GM12878 (cell line): ENCODE measurements around the gene ANXA5. TPM values are rescaled to one million over a fixed set of nuclear protein-coding genes. Genes with fewer than 3 reads are reported as not detected.

ENCODE experiments used
- CREM ChIP-seq: IDR thresholded peaks from 2 replicates; pipeline ENCODE4 v1.6.1; 2014; ENCODE audit warnings: antibody characterized with exemption, low read depth
- DPF2 ChIP-seq: fragments of 450-650 bp; IDR thresholded peaks from 2 replicates; pipeline ENCODE4 v1.6.1; 2017; ENCODE audit warnings: mild to moderate bottlenecking
- IKZF1 ChIP-seq: fragments of 450-650 bp; conservative IDR thresholded peaks from 2 replicates; pipeline ENCODE4 v1.6.1; 2017; ENCODE audit warnings: antibody characterized with exemption, mild to moderate bottlenecking
- KDM1A ChIP-seq: fragments of 200-600 bp; sonication (generic); IDR thresholded peaks from 2 replicates; pipeline ENCODE4 v1.6.1; 2016; ENCODE audit warnings: borderline replicate concordance
- LARP7 ChIP-seq: fragments of 450-650 bp; IDR thresholded peaks from 2 replicates; pipeline ENCODE4 v1.6.1; 2017; ENCODE audit warnings: mild to moderate bottlenecking
- POLR2AphosphoS2 ChIP-seq: IDR thresholded peaks from 2 replicates; pipeline ENCODE4 v1.6.1; 2011; ENCODE audit warnings: low read depth, mild to moderate bottlenecking, low read length, improper control_type of control experiment, moderate library complexity
- RFX5 ChIP-seq: IDR thresholded peaks from 2 replicates; pipeline ENCODE4 v1.6.1; 2011; ENCODE audit warnings: low read depth, low read length, improper control_type of control experiment
- polyA plus RNA-seq, 11 experiments: library from polyadenylated mRNA; depleted of rRNA in 4 of 11; unstranded in 6 of 11; stranded (reverse) in 5 of 11; fragments of >200 nt; fragmentation: Nextera tagmentation in 4 of 11; fragmentation: Illumina TruSeq in 1 of 11; extraction: Ambion mirVana in 4 of 11; extraction: Trizol in 1 of 11; gene quantifications; 1 replicate in 1 of 11; 2 replicates in 10 of 11; pipeline versions ENCODE4 v1.2.1 to v1.2.3, GENCODE V29; 2011 to 2016; ENCODE audit warnings: inconsistent platforms in 2 of 11, missing spikeins in 2 of 11, low read depth in 1 of 11
- total RNA-seq, 4 experiments: library from RNA; depleted of rRNA in 3 of 4; stranded (reverse); fragments of >200 nt in 3 of 4; fragmentation: Illumina TruSeq in 1 of 4; extraction: Trizol in 1 of 4; gene quantifications; 2 replicates each; pipeline versions ENCODE4 v1.2.1 to v1.2.3, GENCODE V29; 2013 to 2021
- TF ChIP-seq, protein P1 (sequence below), 3 experiments: IDR thresholded peaks in 2 of 3; conservative IDR thresholded peaks in 1 of 3; 2 replicates each; pipeline ENCODE4 v1.5.1; 2011; ENCODE audit warnings: low read depth in 3 of 3, low read length in 3 of 3, mild to moderate bottlenecking in 3 of 3, control low read depth in 2 of 3, moderate library complexity in 2 of 3, inconsistent platforms in 1 of 3, mixed read lengths in 1 of 3; ENCODE audit not compliant: control insufficient read depth in 2 of 3, insufficient read depth in 1 of 3; ENCODE audit errors: extremely low read depth in 1 of 3
- TF ChIP-seq, protein P2 (sequence below): fragments of 450-650 bp; IDR thresholded peaks from 2 replicates; pipeline ENCODE4 v1.6.1; 2018; ENCODE audit warnings: borderline replicate concordance, mild to moderate bottlenecking; ENCODE audit not compliant: partially characterized antibody

Gene ANXA5
- total and polyA plus RNA-seq, 10 of the 15 experiments (the other 5 are each of a cell fraction or from before 2014, with no cell fraction given) = 101 to 249 (median 169) TPM

DNA sequence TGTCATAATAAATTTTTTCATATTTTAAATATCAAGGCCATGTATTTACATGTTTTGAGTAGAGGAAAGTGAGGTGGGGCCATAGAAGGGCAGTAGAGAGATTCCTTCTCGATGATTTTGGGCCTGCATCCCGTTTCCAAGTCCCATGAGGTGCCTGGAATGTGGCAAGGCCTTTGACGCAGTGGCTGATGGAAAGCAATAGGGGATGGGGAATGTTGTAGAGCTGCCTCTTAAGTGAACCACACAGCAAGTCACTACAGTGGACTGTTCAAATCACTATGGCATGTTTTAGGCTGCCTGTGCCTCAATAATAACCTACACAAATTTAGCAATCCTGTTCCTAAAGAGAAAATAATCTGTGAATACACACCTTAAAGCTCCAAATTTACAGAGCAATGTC lies 48.3 kb downstream of the ANXA5 start (continued):
- TF ChIP-seq, protein P1, sequence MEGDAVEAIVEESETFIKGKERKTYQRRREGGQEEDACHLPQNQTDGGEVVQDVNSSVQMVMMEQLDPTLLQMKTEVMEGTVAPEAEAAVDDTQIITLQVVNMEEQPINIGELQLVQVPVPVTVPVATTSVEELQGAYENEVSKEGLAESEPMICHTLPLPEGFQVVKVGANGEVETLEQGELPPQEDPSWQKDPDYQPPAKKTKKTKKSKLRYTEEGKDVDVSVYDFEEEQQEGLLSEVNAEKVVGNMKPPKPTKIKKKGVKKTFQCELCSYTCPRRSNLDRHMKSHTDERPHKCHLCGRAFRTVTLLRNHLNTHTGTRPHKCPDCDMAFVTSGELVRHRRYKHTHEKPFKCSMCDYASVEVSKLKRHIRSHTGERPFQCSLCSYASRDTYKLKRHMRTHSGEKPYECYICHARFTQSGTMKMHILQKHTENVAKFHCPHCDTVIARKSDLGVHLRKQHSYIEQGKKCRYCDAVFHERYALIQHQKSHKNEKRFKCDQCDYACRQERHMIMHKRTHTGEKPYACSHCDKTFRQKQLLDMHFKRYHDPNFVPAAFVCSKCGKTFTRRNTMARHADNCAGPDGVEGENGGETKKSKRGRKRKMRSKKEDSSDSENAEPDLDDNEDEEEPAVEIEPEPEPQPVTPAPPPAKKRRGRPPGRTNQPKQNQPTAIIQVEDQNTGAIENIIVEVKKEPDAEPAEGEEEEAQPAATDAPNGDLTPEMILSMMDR (IDR thresholded peaks at IDR 0.05 in 2 of 3, conservative IDR thresholded peaks at IDR 0.05 in 1 of 3; ENCODE audit: control insufficient read depth in 2 of 3, extremely low read depth in 1 of 3, insufficient read depth in 1 of 3, low read depth in 3 of 3, low read length in 3 of 3) = no peak
- no peak for TF ChIP-seq POLR2AphosphoS2
- TF ChIP-seq, protein P2, sequence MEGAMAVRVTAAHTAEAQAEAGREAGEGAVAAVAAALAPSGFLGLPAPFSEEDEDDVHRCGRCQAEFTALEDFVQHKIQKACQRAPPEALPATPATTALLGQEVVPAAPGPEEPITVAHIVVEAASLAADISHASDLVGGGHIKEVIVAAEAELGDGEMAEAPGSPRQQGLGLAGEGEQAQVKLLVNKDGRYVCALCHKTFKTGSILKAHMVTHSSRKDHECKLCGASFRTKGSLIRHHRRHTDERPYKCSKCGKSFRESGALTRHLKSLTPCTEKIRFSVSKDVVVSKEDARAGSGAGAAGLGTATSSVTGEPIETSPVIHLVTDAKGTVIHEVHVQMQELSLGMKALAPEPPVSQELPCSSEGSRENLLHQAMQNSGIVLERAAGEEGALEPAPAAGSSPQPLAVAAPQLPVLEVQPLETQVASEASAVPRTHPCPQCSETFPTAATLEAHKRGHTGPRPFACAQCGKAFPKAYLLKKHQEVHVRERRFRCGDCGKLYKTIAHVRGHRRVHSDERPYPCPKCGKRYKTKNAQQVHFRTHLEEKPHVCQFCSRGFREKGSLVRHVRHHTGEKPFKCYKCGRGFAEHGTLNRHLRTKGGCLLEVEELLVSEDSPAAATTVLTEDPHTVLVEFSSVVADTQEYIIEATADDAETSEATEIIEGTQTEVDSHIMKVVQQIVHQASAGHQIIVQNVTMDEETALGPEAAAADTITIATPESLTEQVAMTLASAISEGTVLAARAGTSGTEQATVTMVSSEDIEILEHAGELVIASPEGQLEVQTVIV = no peak
- no peak for TF ChIP-seq CREM
- no peak for TF ChIP-seq KDM1A
- no peak for TF ChIP-seq IKZF1
- no peak for TF ChIP-seq LARP7
- TF ChIP-seq DPF2 = no peak
- no peak for TF ChIP-seq RFX5
